NCI-H2081 treated with DMSO at 0.1 percent for 48 hours (cell line): ENCODE measurements around the gene UBALD2.
"Not testable (repeated sequence)": the region's sequence is repeated elsewhere in the genome, so short reads cannot be mapped to it uniquely, and the experiment has no call there.

ENCODE experiments used
- DNase-seq: peaks from one replicate; lab custom pipeline; 2025; lab: John Stamatoyannopoulos, UW

The UBALD2 gene

GRCh38 chr17:76266244-76266938 is 1.2 kb downstream of the UBALD2 start:
- no peak for DNase-seq

GRCh38 chr17:76267051-76267576 is 2.0 kb downstream of the UBALD2 start:
- DNase-seq: no peak

DNA sequence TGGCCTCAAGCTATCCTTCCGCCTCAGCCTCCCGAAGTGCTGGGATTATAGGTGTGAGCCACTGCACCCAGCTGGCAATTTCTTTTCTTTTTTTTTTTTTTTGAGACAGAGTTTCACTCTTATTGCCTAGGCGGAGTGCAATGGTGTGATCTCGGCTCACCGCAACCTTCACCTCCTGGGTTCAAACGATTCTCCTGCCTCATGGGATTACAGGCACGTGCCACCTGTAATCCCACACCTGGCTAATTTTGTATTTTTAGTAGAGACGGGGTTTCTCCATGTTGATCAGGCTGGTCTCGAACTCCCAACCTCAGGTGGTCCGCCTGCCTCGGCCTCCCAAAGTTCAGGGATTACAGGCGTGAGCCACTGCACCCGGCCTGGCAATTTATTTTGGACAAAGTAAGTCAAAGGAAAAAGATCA is 2.4 kb downstream of the UBALD2 start:
- DNase-seq: not testable (repeated sequence)

DNA sequence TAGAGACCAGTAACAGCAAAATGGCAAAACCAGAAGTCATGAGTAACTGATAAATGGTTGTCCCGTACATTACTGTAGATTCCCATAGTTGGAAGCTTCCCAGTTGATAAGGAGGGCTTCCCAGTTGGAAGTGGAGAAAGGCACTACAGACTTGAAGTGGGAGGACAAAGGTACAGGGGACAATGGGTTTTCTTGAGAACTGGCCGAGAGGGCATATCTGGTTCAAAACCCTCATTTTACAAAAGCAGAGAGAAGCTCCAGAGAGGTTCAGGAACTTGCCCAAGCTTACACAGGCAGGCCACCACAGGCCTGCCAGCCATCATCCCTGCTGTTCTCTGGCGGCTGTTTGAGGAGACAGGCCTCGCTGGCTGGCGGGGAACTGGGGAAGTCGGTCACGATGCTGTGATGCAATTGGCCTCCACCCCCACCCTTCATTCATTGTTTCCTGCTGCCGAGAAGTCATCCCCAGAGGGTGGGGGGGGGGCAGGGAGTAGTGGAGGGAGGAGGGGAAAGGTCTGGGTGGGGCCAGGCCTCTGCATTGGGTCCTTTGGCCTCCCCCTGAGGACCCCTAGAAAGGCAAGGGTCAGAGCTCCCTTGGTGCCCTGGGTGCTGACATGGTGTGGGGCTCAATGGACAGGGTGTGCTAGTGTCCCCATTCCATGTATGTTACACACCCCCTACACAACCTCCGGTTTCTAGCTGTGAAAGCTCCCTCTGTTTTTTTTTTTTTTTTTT is 3.0 kb downstream of the UBALD2 start:
- DNase-seq: no peak

- DNase-seq: no peak
Measured at GRCh38 chr17:76268991-76269981, 4.1 kb downstream of the UBALD2 start.

GRCh38 chr17:76270127-76270592 is 5.0 kb downstream of the UBALD2 start:
- DNase-seq: no peak

GRCh38 chr17:76270770-76271668 is 5.9 kb downstream of the UBALD2 start:
- DNase-seq: no peak

DNA sequence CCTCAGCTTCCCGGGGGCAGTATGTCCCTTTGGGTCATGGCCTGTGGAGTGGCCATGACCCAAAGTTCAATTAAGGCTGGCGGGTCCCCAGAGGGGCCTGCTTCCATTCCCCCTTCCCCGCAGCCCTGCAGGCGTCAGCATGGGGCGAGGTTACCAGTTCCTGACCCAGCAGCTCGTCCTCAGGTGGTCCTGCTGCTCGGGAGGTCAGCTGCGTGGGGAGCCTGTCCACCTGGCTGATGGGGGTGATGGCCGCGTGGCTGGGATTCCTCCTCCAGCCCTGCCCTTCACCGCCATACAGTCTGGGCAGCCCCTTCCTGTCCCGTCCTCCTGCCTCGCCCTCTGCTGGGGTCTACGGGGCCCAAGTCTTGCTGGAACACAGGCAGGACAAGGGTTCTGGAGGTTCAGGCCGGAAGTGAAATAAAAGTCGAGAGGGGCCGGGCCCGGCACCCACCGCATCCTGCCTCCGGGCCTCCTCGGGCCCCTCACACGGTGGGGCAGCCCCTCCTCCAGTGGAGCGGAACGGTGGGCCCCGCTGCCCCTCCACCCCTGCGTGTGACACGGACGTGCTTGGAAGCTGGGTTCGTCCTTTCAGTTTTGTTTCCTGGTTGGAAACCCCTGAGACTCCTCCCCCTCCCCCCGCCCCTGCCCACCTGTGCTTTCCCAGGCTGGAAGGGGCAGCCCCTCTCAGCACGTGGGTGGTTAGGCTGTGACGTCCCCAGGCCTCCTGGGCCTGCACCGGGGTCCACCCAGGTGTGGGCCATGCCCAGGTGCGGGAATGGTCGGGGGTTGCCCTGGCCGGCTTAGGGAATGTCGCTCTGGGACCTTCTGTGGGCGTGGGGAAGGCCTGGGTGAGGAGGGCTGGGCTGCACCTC is 6.8 kb downstream of the UBALD2 start:
- no peak for DNase-seq

DNA sequence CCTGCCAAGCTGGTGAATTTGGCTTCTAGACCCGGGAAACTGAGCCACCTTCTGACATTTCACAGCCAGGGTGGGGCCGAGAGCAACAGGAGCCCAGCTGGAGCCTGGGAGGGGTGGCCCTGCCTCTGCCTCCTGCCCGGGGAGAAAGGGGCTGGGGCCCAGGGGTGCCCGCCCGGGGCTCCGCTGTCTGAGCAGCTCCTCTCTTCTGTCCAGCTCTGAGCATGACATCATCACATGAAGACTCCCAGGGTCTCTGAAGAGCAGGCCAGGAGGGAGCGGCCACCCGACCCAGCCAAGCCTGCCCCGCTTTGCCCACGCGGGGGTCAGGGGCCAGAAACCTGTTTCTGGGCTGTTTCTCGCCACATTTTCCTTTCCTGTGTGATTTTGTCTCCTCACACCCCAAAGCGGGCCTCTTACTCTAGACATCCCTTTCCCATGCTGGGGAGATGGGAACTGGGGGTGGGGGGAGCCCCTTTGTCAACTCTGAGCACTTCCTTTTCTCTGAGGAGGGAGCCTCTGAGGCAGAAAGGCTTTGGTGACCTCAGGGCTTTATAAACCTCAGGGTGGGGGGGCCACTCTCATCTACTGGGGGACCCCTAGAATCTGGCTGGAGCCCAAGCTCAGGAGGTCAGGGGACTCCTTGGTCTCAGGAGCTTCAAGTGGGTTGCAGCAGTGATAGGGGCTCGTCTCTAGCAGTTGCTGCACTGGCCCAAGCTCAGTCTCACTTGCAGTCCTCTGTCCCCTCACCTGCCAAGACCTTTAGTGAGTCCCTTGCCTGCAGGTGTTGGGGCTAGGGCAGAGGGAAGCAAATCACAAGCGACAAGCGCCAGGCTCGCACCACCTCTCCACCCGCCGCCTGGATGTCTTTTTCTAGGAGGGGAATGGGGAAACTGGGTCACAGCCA is 7.6 kb downstream of the UBALD2 start:
- DNase-seq: no peak

DNA sequence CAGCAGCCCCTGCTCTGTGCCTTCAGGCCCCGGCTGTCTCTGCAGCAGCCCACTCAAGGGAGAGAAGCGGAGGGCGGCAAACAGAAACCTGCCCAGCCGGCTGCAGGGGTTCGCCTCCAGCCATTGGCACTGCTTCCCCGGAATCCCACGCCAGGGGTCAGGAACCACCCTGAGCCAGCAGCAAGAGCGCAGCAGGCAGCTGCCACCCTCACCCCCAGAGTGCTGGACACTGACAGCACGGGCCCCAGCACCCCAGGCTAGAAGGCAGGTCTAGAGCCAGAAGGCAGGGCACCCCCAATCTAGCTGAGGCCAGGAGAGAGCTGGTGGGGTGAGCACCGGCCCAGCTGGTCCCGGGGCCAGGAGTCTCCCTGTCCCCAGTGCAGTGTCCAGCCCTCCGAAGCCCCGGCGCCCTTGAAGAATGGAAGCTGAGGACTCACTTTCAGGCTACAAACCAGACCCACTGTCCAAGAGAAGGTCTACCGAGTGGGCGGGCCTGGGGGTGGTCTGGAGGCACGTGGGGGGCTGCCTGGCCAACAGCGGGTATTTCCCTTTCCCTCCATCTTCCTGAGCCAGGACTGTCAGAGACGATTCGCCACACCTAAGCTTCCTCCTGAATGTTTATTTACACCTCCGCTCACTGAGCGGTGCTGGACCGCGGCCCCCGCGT is 8.4 kb downstream of the UBALD2 start:
- DNase-seq: no peak

DNA sequence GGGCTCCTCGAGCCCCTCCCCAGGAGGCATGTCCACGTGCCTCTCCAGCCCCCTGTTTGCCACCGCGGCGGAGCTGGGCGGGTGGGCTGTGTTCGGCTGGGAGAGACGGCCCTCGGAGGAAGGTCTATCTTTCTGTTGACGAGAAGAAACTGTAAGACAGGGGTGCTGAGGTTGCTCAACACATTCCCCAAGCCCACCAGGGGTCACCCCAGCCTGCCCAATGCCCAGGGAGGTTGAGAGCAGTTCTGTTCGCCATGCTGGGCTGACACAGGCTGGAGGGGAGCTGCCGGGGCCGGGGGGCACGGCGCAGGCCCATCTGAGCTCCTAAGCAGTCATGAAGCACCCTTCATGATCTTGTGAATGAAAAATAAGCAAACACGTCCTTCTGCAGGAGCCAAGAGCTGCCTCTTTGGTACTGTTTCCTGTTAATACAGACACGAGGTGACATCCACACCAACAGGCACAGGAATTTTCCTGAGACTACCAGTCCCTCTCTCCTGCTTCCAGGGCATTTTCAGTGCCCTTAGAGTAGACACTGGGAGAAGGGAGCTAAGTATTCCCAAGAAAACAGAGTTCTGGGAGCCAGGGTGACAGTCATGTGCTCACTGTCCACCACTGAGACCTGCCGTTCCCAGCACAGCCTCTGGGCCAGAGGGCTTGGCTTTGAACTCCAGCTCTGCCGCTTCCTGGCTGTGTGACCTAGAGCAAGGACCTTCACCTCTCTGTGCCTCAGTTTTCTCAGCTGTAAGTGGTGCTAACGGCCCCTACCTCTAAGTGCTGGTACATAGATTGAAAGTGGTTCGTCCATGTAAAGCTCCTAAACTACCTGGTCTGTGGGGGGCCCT is 9.2 kb downstream of the UBALD2 start:
- no peak for DNase-seq

- DNase-seq: no peak
Measured at GRCh38 chr17:76275382-76276068, 10.4 kb downstream of the UBALD2 start.

DNA sequence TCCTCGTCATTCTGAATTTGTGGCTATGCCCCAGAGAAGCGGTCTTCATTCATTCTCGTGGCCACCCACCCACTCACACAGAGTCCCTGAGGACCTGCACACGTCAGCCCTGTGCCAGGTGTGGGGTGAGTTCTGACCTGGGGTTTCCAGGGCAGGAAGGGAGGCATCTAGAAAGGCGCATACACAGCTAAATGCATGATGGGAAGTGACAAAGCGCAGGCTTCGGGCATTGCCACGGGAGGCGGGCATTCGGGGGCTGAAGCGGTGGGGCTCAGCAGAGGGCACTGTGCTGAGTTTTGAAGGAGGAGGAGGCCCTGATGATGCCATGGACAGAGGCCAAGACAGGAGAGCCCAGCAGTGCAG is 10.9 kb downstream of the UBALD2 start:
- DNase-seq: no peak

DNA sequence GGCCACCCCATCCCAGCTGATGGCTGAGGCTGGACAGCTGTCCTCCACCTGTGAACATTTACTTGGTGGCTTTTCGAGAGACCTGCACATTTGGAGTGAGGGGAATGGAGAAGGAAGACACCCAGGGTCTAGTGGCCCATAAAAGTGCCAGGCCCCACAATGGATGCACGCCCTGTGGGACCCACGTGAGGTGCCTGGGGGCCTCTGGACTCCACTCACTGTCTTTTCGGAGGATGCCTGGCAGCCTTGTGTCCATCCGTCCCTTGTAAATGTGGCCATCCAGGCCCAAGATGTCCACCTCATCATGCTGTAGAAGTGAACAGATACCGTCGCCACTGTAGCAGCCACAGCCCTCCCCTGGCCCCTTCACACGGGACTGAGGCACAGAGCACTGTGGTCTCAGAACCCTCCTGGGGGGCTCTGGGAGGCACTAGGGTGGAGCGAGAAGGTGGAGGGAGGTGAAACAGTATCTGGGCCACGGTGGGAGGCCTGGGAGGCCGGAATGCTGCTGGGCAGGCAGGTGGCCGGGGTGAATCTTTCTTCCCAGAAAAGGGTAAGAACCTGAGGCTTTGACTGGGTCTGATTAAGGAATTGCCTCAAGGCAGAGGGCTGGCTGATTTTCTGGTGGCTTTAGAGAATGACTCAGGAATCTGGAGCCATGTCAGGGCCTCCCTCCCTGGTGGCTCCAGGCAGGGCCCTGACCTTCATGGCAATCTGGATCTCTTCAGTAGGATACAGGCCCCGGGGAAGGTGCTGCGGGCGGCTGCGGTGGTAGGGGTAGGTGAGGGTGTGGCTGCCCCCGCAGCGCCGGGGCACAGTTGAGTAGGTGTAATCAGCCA is 11.5 kb downstream of the UBALD2 start:
- no peak for DNase-seq

- no peak for DNase-seq
Measured at GRCh38 chr17:76277300-76278267, 12.4 kb downstream of the UBALD2 start.
